IPS-18a (cell line): Measurements from ENCODE around the gene CASP7.

Experiments
- H3K27ac ChIP-seq: one replicate; pipeline ENCODE4 v1.5.1; 2013; ENCODE audit warnings: low read length
- H3K27me3 ChIP-seq: one replicate; pipeline ENCODE4 v1.6.1; 2013; ENCODE audit warnings: mild to moderate bottlenecking, low read length; ENCODE audit not compliant: control insufficient read depth, insufficient read depth
- H3K36me3 ChIP-seq: one replicate; pipeline ENCODE4 v1.6.1; 2013; ENCODE audit warnings: low read depth, low read length; ENCODE audit not compliant: control insufficient read depth
- H3K4me1 ChIP-seq: one replicate; pipeline ENCODE4 v1.6.1; 2013; ENCODE audit warnings: low read depth, low read length; ENCODE audit not compliant: control insufficient read depth
- H3K4me3 ChIP-seq: one replicate; pipeline ENCODE4 v1.5.1; 2013; ENCODE audit warnings: low read length
- H3K9ac ChIP-seq: one replicate; pipeline ENCODE4 v1.6.1; 2013; ENCODE audit warnings: mild to moderate bottlenecking, low read length, moderate library complexity
- H3K9me3 ChIP-seq: one replicate; pipeline ENCODE4 v1.6.1; 2013; ENCODE audit warnings: low read depth, low read length; ENCODE audit not compliant: control insufficient read depth

The CASP7 gene

GRCh38 chr10:113716109-113716910 lies 36.6 kb downstream of the CASP7 start:
- Histone ChIP-seq H3K4me3 (no peak overlapping the region), H3K27me3 (no peaks in the 10 kb centered on the region)

DNA sequence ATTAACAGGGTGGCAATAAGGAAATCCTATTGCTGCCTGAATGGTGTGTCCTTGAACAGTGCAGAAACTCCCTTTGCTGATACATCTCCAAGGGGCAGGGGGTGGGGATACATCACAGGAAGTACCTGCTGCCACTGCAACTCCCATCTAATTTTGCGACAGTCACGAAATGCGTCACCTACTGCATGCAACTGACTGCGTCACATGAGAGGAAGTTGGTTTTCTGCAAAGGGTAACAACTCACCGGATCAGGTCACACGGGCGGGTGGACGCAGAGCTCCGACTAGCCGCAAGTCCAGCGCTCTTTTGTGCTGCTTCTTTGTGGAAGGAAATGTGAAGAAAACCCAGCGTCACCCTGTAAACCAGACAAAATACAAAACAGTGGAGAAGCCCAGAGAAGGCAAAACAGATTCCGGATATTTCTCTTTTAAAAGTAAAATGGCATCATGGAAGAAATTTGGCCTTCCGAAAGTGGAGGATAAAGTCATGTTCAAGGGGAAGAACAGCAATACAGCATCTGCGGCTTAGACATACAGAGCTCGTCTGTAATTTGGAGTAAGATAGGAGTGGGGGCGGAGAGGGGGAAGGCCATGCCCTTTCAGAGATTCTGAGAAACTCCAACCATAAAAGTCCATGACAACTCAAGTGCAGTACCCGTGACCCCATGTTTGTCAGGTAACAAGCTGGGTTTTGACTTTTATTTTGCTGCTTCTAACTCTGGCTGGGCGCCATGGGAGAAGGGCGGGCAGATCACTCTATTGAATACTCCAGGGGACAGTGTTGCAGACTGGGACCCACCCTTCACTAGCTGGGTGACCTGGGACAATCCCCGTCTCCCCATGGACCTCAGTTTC lies 39.5 kb downstream of the CASP7 start:
- H3K4me3 ChIP-seq: no peak overlapping the region

More at GRCh38 chr10:113716109-113716910, 36.6 kb downstream of the CASP7 start:
- no peak overlapping the region for H3K9ac ChIP-seq
- no peaks in the 10 kb centered on the region for H3K9me3 ChIP-seq
- H3K4me1 ChIP-seq: peaks cover 9% of the 10 kb centered on the region
- H3K36me3 ChIP-seq: no peaks in the 10 kb centered on the region
- no peak overlapping the region for H3K27ac ChIP-seq

GRCh38 chr10:113720386-113720785 lies 40.7 kb downstream of the CASP7 start:
- no peaks in the 10 kb centered on the region for H3K9me3 ChIP-seq
- no peak overlapping the region for H3K27ac ChIP-seq
- H3K27me3 ChIP-seq: no peaks in the 10 kb centered on the region
- no peaks in the 10 kb centered on the region for H3K36me3 ChIP-seq
- H3K4me3 ChIP-seq: no peak overlapping the region
- H3K9ac ChIP-seq: no peak overlapping the region
- no peaks in the 10 kb centered on the region for H3K4me1 ChIP-seq

More for the DNA sequence above, 39.5 kb downstream of the CASP7 start:
- no peak overlapping the region for H3K27ac ChIP-seq
- H3K9me3 ChIP-seq: no peaks in the 10 kb centered on the region
- H3K36me3 ChIP-seq: no peaks in the 10 kb centered on the region
- H3K9ac ChIP-seq: no peak overlapping the region
- H3K4me1 ChIP-seq: no peaks in the 10 kb centered on the region
- H3K27me3 ChIP-seq: no peaks in the 10 kb centered on the region

DNA sequence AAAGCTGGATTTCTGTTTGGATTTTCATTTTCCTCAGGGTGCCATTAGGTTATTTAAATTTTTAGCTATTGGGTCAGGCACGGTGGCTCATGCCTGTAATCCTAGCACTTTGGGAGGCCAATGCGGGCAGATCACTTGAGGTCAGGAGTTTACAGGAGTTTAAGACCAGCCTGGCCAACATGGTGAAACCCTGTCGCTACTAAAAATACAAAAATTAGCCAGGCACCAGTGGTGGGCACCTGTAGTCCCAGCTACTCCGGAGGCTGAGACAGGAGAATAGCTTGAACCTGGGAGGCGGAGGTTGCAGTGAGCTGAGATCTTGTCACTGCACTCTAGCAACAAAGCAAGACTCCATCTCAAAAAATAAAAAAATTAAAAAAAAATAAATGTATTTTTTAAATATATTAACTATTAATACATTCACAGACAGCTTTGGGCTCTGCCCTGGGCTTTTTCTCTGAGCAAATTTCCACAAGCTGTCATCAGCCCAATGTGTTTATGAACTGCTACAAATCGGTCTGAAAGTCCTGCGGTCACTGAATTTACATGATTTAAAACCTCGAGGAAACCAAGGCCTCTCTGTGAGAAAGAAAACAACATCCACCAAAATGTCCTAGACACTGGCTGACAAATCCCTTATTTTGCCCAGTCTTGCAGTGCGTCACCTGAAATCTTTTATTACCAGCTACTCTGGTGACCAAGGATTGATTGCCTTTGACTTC lies 52.6 kb downstream of the CASP7 start:
- Histone ChIP-seq H3K36me3 (no peaks in the 10 kb centered on the region), H3K27ac (no peak overlapping the region), H3K9ac (no peak overlapping the region), H3K4me1 (no peaks in the 10 kb centered on the region), H3K9me3 (no peaks in the 10 kb centered on the region), H3K4me3 (no peak overlapping the region), H3K27me3 (no peaks in the 10 kb centered on the region)

GRCh38 chr10:113732966-113733365 lies 53.3 kb downstream of the CASP7 start:
- H3K9me3 ChIP-seq: no peaks in the 10 kb centered on the region
- H3K36me3 ChIP-seq: no peaks in the 10 kb centered on the region
- H3K9ac ChIP-seq: no peak overlapping the region
- H3K4me1 ChIP-seq: no peaks in the 10 kb centered on the region
- no peaks in the 10 kb centered on the region for H3K27me3 ChIP-seq
- H3K4me3 ChIP-seq: no peak overlapping the region
- no peak overlapping the region for H3K27ac ChIP-seq

- Histone ChIP-seq H3K27me3 (no peaks in the 10 kb centered on the region), H3K27ac (no peak overlapping the region), H3K9me3 (no peaks in the 10 kb centered on the region), H3K36me3 (no peaks in the 10 kb centered on the region), H3K4me1 (no peaks in the 10 kb centered on the region), H3K4me3 (no peak overlapping the region), H3K9ac (no peak overlapping the region)
Measured at GRCh38 chr10:113733635-113734034, 53.9 kb downstream of the CASP7 start.

GRCh38 chr10:113735913-113736312 lies 56.2 kb downstream of the CASP7 start:
- H3K27ac ChIP-seq: no peak overlapping the region
- no peaks in the 10 kb centered on the region for H3K9me3 ChIP-seq
- no peaks in the 10 kb centered on the region for H3K27me3 ChIP-seq
- H3K4me1 ChIP-seq: no peaks in the 10 kb centered on the region
- H3K4me3 ChIP-seq: no peak overlapping the region
- H3K36me3 ChIP-seq: no peaks in the 10 kb centered on the region
- no peak overlapping the region for H3K9ac ChIP-seq

DNA sequence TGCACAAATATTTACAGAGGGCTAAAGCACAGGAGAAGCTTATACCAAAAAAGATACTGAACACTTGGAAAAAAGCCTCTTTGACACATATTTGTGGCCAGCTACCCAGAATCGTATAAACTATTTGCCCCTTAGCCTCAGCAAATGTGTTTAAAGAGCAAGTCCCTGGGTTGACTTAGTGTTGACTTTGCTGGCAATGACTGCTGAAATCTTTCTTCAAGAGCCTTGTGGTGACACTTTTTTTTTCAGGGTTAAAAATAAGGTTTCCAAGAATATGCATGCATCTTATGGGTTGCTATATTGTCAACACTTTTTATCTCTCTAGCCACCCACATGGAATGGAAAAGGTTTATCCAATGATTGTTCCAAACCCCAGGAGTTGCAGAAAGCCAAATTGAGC lies 56.9 kb downstream of the CASP7 start:
- Histone ChIP-seq H3K36me3 (no peaks in the 10 kb centered on the region), H3K27ac (no peak overlapping the region), H3K9me3 (no peaks in the 10 kb centered on the region), H3K9ac (no peak overlapping the region), H3K4me3 (no peak overlapping the region), H3K27me3 (no peaks in the 10 kb centered on the region), H3K4me1 (no peaks in the 10 kb centered on the region)

DNA sequence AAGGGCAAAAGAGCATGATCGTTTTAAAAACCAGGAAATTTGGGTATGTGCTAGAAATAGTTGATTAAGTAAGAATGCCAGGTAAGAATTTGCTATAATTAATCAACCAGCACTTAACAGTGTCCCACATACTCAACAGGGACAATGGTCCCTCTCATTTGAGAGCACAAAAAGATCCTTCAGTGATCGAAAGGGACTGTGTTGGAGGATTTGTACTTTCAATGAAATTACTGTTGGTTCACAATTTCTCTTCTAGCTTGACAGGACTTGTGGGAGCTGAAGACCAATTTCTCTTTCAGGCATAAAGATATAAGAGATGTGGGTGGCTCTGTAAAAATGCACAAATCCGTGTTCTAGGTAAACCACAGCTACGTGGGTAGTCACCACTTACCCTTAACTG lies 59.3 kb downstream of the CASP7 start:
- no peaks in the 10 kb centered on the region for H3K27me3 ChIP-seq
- no peak overlapping the region for H3K27ac ChIP-seq
- H3K4me3 ChIP-seq: no peak overlapping the region
- H3K9ac ChIP-seq: no peak overlapping the region
- no peaks in the 10 kb centered on the region for H3K36me3 ChIP-seq
- H3K4me1 ChIP-seq: no peaks in the 10 kb centered on the region
- H3K9me3 ChIP-seq: no peaks in the 10 kb centered on the region

GRCh38 chr10:113739577-113739976 lies 59.9 kb downstream of the CASP7 start:
- Histone ChIP-seq H3K27ac (no peak overlapping the region), H3K27me3 (no peaks in the 10 kb centered on the region), H3K4me3 (no peak overlapping the region), H3K9ac (no peak overlapping the region), H3K4me1 (no peaks in the 10 kb centered on the region), H3K9me3 (no peaks in the 10 kb centered on the region), H3K36me3 (no peaks in the 10 kb centered on the region)

- Histone ChIP-seq H3K9ac (no peak overlapping the region), H3K4me3 (no peak overlapping the region), H3K27me3 (no peaks in the 10 kb centered on the region), H3K36me3 (no peaks in the 10 kb centered on the region), H3K4me1 (no peaks in the 10 kb centered on the region), H3K27ac (no peak overlapping the region), H3K9me3 (no peaks in the 10 kb centered on the region)
Measured at GRCh38 chr10:113740850-113741249, 61.1 kb downstream of the CASP7 start.
